HFF-Myc (cell line): ENCODE measurements around the gene MCOLN2.
"Not testable (repeated sequence)": the region's sequence is repeated elsewhere in the genome, so short reads cannot be mapped to it uniquely, and the experiment has no call there.

Experiments
- DNase-seq: peaks from one replicate; pipeline ENCODE4 v3.0.0-alpha.2; 2011; ENCODE audit warnings: low read depth; ENCODE audit errors: extremely low read depth
- H3K4me3 ChIP-seq: replicated peaks from 2 replicates; pipeline ENCODE4 v1.5.1; 2011; ENCODE audit warnings: low read depth, mild to moderate bottlenecking, control low read depth, low read length
- CTCF ChIP-seq: IDR thresholded peaks from 2 replicates; pipeline ENCODE4 v1.5.1; 2012; ENCODE audit warnings: mild to moderate bottlenecking, low read depth, low read length, control low read depth; ENCODE audit errors: missing control alignments

MCOLN2 gene

GRCh38 chr1:85027242-85027983 is 30.5 kb upstream of the MCOLN2 start:
- H3K4me3 ChIP-seq = no peak overlapping the region
- TF ChIP-seq CTCF = no peak
- peak; percentile 6 for DNase-seq

- DNase-seq = no peak
- H3K4me3 ChIP-seq = no peak overlapping the region
- no peak for TF ChIP-seq CTCF
These were observed 29.0 kb upstream of the MCOLN2 start for GRCh38 chr1:85025940-85026339.

- no peak for DNase-seq
- H3K4me3 ChIP-seq = no peak overlapping the region
- peak; percentile 2 for TF ChIP-seq CTCF
These were observed 27.8 kb upstream of the MCOLN2 start for GRCh38 chr1:85024736-85025135.

GRCh38 chr1:85022700-85023099 is 25.8 kb upstream of the MCOLN2 start:
- TF ChIP-seq CTCF = no peak
- no peak overlapping the region for H3K4me3 ChIP-seq

GRCh38 chr1:85019994-85020393 is 23.1 kb upstream of the MCOLN2 start:
- no peak for TF ChIP-seq CTCF
- DNase-seq = peak; percentile 94
- no peak overlapping the region for H3K4me3 ChIP-seq

More at GRCh38 chr1:85022700-85023099, 25.8 kb upstream of the MCOLN2 start:
- no peak for DNase-seq

GRCh38 chr1:85015826-85016225 is 18.9 kb upstream of the MCOLN2 start:
- DNase-seq = no peak
- no peak overlapping the region for H3K4me3 ChIP-seq
- no peak for TF ChIP-seq CTCF

GRCh38 chr1:85005641-85006040 is 8.7 kb upstream of the MCOLN2 start:
- not testable (repeated sequence) for H3K4me3 ChIP-seq, DNase-seq
